OCI-LY1 (cell line): ENCODE results near the gene SCAMP5.

Experiments used
- H2AFZ ChIP-seq: fragments of 200-600 bp; sonication (generic), shearing (Covaris generic); 2 replicates; pipeline ENCODE4 v1.6.0; 2014; ENCODE audit warnings: antibody characterized with exemption, mild to moderate bottlenecking, low read length
- H3F3A ChIP-seq: fragments of 200-600 bp; sonication (generic), shearing (Covaris generic); 2 replicates; pipeline ENCODE4 v1.6.0; 2014; ENCODE audit warnings: mild to moderate bottlenecking, antibody characterized with exemption, low read length, moderate library complexity; ENCODE audit not compliant: insufficient read depth
- H3K27ac ChIP-seq: fragments of 200-600 bp; sonication (generic); 2 replicates; pipeline ENCODE4 v1.5.1; 2014; ENCODE audit warnings: low read length, mixed run types, mild to moderate bottlenecking, low read depth; ENCODE audit not compliant: poor library complexity, severe bottlenecking
- H3K27me3 ChIP-seq: fragments of 200-600 bp; sonication (generic); 2 replicates; pipeline ENCODE4 v1.6.0; 2014; ENCODE audit warnings: antibody characterized with exemption, mild to moderate bottlenecking, low read length, moderate library complexity; ENCODE audit not compliant: insufficient read depth
- H3K36me3 ChIP-seq: fragments of 200-600 bp; sonication (generic); 2 replicates; pipeline ENCODE4 v1.6.1; 2014; ENCODE audit warnings: mild to moderate bottlenecking, antibody characterized with exemption, low read length, moderate library complexity, mixed read lengths; ENCODE audit not compliant: insufficient read depth
- H3K4me1 ChIP-seq: fragments of 200-600 bp; sonication (generic); 2 replicates; pipeline ENCODE4 v1.5.1; 2014; ENCODE audit warnings: mild to moderate bottlenecking, low read length, moderate library complexity; ENCODE audit not compliant: insufficient read depth, severe bottlenecking
- H3K4me2 ChIP-seq: fragments of 200-600 bp; sonication (generic), shearing (Covaris generic); 2 replicates; pipeline ENCODE4 v1.6.1; 2014; ENCODE audit warnings: low read length
- H3K4me3 ChIP-seq: fragments of 200-600 bp; sonication (generic); 2 replicates; pipeline ENCODE4 v1.5.1; 2014; ENCODE audit warnings: low read length, low read depth, mild to moderate bottlenecking, mixed read lengths; ENCODE audit not compliant: poor library complexity, severe bottlenecking
- H3K79me2 ChIP-seq: fragments of 200-600 bp; shearing (Covaris generic); 2 replicates; pipeline ENCODE4 v1.6.1; 2016; ENCODE audit warnings: mixed run types, low read length, mixed read lengths; ENCODE audit not compliant: insufficient read depth
- H3K9ac ChIP-seq: fragments of 200-600 bp; sonication (generic), shearing (Covaris generic); 2 replicates; pipeline ENCODE4 v1.6.1; 2014; ENCODE audit warnings: mild to moderate bottlenecking, low read length, mixed read lengths
- H3K9me2 ChIP-seq: fragments of 200-600 bp; sonication (generic), shearing (Covaris generic); 2 replicates; pipeline ENCODE4 v1.6.1; 2014; ENCODE audit warnings: low read depth, mild to moderate bottlenecking, low read length, mixed read lengths
- H3K9me3 ChIP-seq: fragments of 200-600 bp; shearing (Covaris generic); 2 replicates; pipeline ENCODE4 v1.6.1; 2014; ENCODE audit warnings: low read length, mixed read lengths
- H4K20me1 ChIP-seq: fragments of 200-600 bp; sonication (generic), shearing (Covaris generic); 2 replicates; pipeline ENCODE4 v1.6.0; 2016; ENCODE audit warnings: mild to moderate bottlenecking, low read length; ENCODE audit not compliant: insufficient read depth
- CTCF ChIP-seq: fragments of 200-600 bp; sonication (generic), shearing (Covaris generic); IDR thresholded peaks from 2 replicates; pipeline ENCODE4 v1.5.1; 2017; ENCODE audit warnings: mild to moderate bottlenecking, antibody characterized with exemption, low read length, moderate library complexity, mixed read lengths
- EZH2 ChIP-seq: fragments of 200-600 bp; sonication (generic), shearing (Covaris generic); IDR thresholded peaks from 2 replicates; pipeline ENCODE4 v1.8.0; 2017; ENCODE audit warnings: borderline replicate concordance, mixed run types, mild to moderate bottlenecking, antibody characterized with exemption, low read length, moderate library complexity, mixed read lengths

The SCAMP5 gene

GRCh38 chr15:74958908-74959585 lies 36.3 kb upstream of the SCAMP5 start:
- Histone ChIP-seq H3K27ac (no peak overlapping the region), H3K9ac (no peak overlapping the region), H3F3A (no peaks in the 10 kb centered on the region), H3K4me2 (no peak overlapping the region), H3K9me2 (no peaks in the 10 kb centered on the region), H3K36me3 (no peaks in the 10 kb centered on the region), H2AFZ (no peak overlapping the region), H4K20me1 (no peaks in the 10 kb centered on the region), H3K79me2 (peaks cover 4% of the 10 kb centered on the region; the same call in 1 of the 2 replicates), H3K27me3 (no peaks in the 10 kb centered on the region), H3K4me1 (peaks cover 36% of the 10 kb centered on the region), H3K4me3 (no peak overlapping the region), H3K9me3 (no peaks in the 10 kb centered on the region)
- TF ChIP-seq CTCF (no peak), EZH2 (no peak)

GRCh38 chr15:74959586-74959939 lies 35.8 kb upstream of the SCAMP5 start:
- peaks cover 31% of the 10 kb centered on the region for H3K4me1 ChIP-seq
- H2AFZ ChIP-seq = no peak overlapping the region
- no peak overlapping the region for H3K4me2 ChIP-seq
- H3K27ac ChIP-seq = no peak overlapping the region
- H3K4me3 ChIP-seq = no peak overlapping the region
- H3K79me2 ChIP-seq = peaks cover 4% of the 10 kb centered on the region; the same call in 1 of the 2 replicates
- no peak overlapping the region for H3K9ac ChIP-seq
- H3K27me3 ChIP-seq = no peaks in the 10 kb centered on the region
- no peaks in the 10 kb centered on the region for H3K9me2 ChIP-seq
- H4K20me1 ChIP-seq = no peaks in the 10 kb centered on the region
- H3F3A ChIP-seq = no peaks in the 10 kb centered on the region
- H3K9me3 ChIP-seq = no peaks in the 10 kb centered on the region
- TF ChIP-seq CTCF = no peak
- TF ChIP-seq EZH2 = no peak
- no peaks in the 10 kb centered on the region for H3K36me3 ChIP-seq

- Histone ChIP-seq H3K4me3 (no peak overlapping the region), H3K27ac (no peak overlapping the region), H2AFZ (no peak overlapping the region), H3K27me3 (no peaks in the 10 kb centered on the region), H4K20me1 (no peaks in the 10 kb centered on the region), H3F3A (no peaks in the 10 kb centered on the region), H3K36me3 (no peaks in the 10 kb centered on the region), H3K9me3 (no peaks in the 10 kb centered on the region), H3K79me2 (peaks cover 4% of the 10 kb centered on the region; the same call in 1 of the 2 replicates), H3K9ac (no peak overlapping the region), H3K9me2 (no peaks in the 10 kb centered on the region), H3K4me2 (no peak overlapping the region), H3K4me1 (peaks cover 23% of the 10 kb centered on the region)
- TF ChIP-seq CTCF = no peak
- no peak for TF ChIP-seq EZH2
These were observed 35.1 kb upstream of the SCAMP5 start for GRCh38 chr15:74960286-74960685.
